Right cardiac atrium (tissue), 5 donors: ENCODE measurements around the gene TEKT4. TPM values are rescaled to one million over a fixed set of nuclear protein-coding genes. Genes with fewer than 3 reads are reported as not detected.
"Not testable (repeated sequence)": the region's sequence is repeated elsewhere in the genome, so short reads cannot be mapped to it uniquely, and the experiment has no call there.

Experiments used
- ATAC-seq, 2 donors: fragments of 200-7000 bp; cut with Tn5 transposase; one replicate each; pipeline versions ENCODE4 v1.8.0 to v1.9.1; 2020; ENCODE audit warnings: moderate library complexity in 2 of 2, mild to moderate bottlenecking in 1 of 2
- DNase-seq, 3 donors: peaks; one replicate each; pipeline ENCODE4 v3.0.0-alpha.2; 2020
- H3K27ac ChIP-seq: one replicate; pipeline ENCODE4 v1.5.1; 2013; ENCODE audit warnings: mild to moderate bottlenecking, low read length, control low read depth, moderate library complexity
- H3K27me3 ChIP-seq: one replicate; pipeline ENCODE4 v1.6.1; 2013; ENCODE audit not compliant: control insufficient read depth, insufficient read depth
- H3K4me1 ChIP-seq: one replicate; pipeline ENCODE4 v1.6.1; 2013; ENCODE audit warnings: low read length; ENCODE audit not compliant: control insufficient read depth, insufficient read depth
- H3K4me3 ChIP-seq: one replicate; pipeline ENCODE4 v1.5.1; 2013; ENCODE audit warnings: low read length, control low read depth
- H3K9me3 ChIP-seq: one replicate; pipeline ENCODE4 v1.6.1; 2013; ENCODE audit warnings: low read length; ENCODE audit not compliant: control insufficient read depth
- WGBS: extraction: QIAGEN DNeasy Blood & Tissue Kit; methylation state at CpG from one replicate; pipeline ENCODE4 v1.1.7; 2013; 5-methylcytosine and 5-hydroxymethylcytosine counted together
- intact Hi-C, 4 donors: fragments of 100-400 bp; cut with DNase I; formaldehyde crosslinking; loops; one replicate each; pipeline versions ENCODE4 v1.11.0 to v1.14.0; 2022 to 2023
- long read RNA-seq, 4 donors: library from polyadenylated mRNA; unstranded; transcript quantifications; one replicate each; pipeline ENCODE4 v2.0.0, GENCODE V29; 2020 to 2021
- polyA plus RNA-seq: library from polyadenylated mRNA; stranded (reverse); fragments of 200-250 nt; gene quantifications from one replicate; pipeline ENCODE4 v1.2.3, GENCODE V29; 2013
- total RNA-seq, 4 donors: library from RNA; stranded (reverse); fragmentation: NEBNext Ultra II Directional; extraction: Animal tissue kit (Norgen Biotek cat#: 25700); gene quantifications; one replicate each; pipeline ENCODE4 v1.2.1, GENCODE V29; 2021
- donor health status: healthy with polysubstance abuse.
- donor health status: DM: no; HTN: yes; CAD: no.
- donor health status: DM: no; HTN: no; CAD: no.
- donor health status: DM: no; HTN: yes; CAD: no; lungs with severe emphysema.
- donor health status: DM: yes; HTN: yes; CAD: no.

Gene TEKT4, protein sequence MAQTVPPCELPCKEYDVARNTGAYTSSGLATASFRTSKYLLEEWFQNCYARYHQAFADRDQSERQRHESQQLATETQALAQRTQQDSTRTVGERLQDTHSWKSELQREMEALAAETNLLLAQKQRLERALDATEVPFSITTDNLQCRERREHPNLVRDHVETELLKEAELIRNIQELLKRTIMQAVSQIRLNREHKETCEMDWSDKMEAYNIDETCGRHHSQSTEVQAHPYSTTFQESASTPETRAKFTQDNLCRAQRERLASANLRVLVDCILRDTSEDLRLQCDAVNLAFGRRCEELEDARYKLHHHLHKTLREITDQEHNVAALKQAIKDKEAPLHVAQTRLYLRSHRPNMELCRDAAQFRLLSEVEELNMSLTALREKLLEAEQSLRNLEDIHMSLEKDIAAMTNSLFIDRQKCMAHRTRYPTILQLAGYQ
- total RNA-seq (under 1 TPM in 1 of 4 donors, not detected in 3; 0.37 TPM), polyA plus RNA-seq (not detected)
- long read RNA-seq, donor 1: 0 reads
- long read RNA-seq, donor 2: 0 reads
- long read RNA-seq, donor 3: 0 reads
- long read RNA-seq, donor 4: 0 reads

DNA sequence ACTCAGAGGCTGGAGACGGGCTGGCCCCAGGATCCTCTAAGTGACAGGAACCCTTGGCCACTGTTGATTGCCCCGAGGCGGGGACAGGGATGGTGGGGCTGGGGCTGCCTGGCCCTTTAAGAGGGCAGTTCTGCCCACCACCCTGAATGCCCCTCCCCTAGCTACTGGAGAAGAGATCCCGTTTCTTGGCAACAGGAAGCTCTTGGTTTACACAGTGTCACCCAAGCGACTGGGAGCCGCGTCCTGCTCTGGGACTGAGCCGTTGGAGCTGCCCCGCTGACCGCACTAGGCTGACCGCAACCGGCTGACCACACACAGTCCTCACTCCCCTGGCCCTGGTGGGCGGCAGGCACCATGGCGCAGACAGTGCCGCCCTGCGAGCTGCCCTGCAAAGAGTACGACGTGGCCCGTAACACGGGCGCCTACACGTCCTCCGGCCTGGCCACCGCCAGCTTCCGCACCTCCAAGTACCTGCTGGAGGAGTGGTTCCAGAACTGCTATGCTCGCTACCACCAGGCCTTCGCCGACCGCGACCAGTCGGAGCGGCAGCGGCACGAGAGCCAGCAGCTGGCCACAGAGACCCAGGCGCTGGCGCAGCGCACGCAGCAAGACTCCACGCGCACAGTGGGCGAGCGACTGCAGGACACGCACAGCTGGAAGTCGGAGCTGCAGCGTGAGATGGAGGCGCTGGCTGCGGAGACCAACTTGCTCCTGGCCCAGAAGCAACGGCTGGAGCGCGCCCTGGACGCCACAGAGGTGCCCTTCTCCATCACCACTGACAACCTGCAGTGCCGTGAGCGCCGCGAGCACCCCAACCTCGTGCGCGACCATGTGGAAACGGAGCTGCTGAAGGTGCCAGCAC is at the start of gene TEKT4:
Gene TEKT4, plus strand, starts transcription at position 205 of the 862 bp plus-strand sequence. Its CDS starts 150 bp downstream, at position 355.
- Histone ChIP-seq H3K4me1 (no peaks in the 10 kb centered on the region), H3K9me3 (no peaks in the 10 kb centered on the region), H3K27me3 (no peaks in the 10 kb centered on the region), H3K4me3 (no peak within 1 kb of the TSS), H3K27ac (no peak within 1 kb of the TSS)
- peak in 1 of 3 donors; percentile 7 for DNase-seq
- intact Hi-C loops: no loop called here
- 57% methylated on average over 59 of the region's 59 CpGs for WGBS
- ATAC-seq: no peak

DNA sequence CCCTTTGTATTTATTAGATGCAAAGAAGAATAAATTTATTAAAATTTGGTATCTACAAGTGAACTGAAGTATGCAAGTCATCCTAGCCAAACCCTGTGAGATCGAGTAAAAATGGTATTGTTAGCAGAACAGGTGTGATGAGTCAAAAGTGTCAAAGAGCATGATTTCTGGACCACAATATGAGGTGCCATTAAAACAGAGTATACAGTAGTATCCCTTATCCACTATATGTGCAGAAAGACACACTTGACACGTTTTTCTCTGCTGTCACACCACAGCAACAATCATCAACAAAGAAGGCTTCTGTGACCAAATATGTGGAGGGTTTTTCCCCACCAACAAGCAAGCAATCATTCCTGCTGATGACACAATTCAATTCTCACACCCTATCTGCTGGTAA is 32.0 kb upstream of the TEKT4 start:
- H3K4me3 ChIP-seq, H3K9me3 ChIP-seq, intact Hi-C loops, H3K27ac ChIP-seq, H3K4me1 ChIP-seq, H3K27me3 ChIP-seq, ATAC-seq, DNase-seq: not testable (repeated sequence)
- WGBS: 31% methylated on average over 2 of the region's 2 CpGs

DNA sequence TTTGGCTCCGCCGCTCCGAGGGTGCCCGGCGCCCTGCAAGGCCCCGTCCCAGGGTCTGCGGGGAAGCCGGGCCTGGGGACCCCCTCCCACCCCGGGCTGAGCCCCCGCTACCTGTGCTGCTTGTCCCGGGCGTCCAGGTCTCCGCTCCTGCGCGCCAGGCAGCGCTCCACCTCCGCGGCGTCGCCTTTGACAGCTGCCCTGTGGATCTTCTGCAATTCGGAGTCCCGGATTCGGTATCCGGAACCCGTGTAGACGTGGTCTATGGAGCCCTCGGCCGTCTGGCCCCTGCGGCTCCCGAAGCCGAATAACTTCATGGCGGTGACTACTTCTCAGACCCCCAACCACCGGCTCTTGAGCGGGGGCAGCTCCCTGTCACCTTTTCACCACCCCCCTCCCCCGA is 14.4 kb upstream of the TEKT4 start:
- H3K27ac ChIP-seq, H3K9me3 ChIP-seq, H3K4me1 ChIP-seq, H3K27me3 ChIP-seq, intact Hi-C loops, ATAC-seq, H3K4me3 ChIP-seq: not testable (repeated sequence)
- 2% methylated on average over 33 of the region's 35 CpGs for WGBS
- peak in 1 of 3 donors; percentile 13 for DNase-seq

DNA sequence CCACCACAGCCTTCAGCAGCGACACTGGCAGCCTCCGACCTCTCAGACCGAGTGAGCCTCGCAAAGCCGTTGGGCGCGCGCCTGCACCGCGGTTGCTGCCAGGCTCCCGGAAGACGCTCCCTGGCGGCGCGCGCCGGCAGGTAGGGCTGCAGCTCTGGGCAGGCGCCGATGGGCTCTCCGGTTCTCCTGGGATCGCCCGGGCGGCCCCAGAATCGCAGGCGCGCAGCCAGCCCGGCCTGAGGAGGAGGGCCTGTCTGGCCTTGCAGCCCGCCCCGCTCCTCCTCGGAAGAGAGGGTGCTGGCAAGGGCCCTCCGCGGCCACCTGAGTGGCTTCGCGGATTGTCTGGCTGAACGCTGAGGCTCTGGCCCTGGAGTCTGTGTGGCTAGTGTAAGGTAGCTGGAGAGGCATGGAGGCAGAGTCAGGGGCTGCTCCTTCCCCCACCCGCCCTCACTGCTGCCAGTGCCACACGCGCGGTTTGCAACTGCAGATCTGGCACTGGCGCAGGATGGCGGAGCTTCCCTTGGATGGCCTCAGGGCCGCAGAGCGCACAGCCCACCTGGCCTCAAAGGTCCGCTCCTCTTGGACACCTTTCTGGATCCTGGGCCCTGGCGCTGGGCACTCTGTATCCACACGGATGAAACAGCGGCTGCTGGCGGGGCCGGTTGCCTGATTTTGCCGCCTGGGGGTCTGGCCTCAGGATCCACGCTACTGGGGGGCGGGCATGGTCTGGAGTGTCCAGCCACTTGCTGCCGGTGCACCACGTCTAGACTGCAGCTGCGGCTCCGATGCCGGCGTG is 13.7 kb upstream of the TEKT4 start:
- ATAC-seq, H3K27ac ChIP-seq, H3K9me3 ChIP-seq, H3K4me3 ChIP-seq, H3K27me3 ChIP-seq, intact Hi-C loops, H3K4me1 ChIP-seq: not testable (repeated sequence)
- 4% methylated on average over 58 of the region's 58 CpGs for WGBS
- DNase-seq: peak in 2 of 3 donors; percentile 9 to 38

DNA sequence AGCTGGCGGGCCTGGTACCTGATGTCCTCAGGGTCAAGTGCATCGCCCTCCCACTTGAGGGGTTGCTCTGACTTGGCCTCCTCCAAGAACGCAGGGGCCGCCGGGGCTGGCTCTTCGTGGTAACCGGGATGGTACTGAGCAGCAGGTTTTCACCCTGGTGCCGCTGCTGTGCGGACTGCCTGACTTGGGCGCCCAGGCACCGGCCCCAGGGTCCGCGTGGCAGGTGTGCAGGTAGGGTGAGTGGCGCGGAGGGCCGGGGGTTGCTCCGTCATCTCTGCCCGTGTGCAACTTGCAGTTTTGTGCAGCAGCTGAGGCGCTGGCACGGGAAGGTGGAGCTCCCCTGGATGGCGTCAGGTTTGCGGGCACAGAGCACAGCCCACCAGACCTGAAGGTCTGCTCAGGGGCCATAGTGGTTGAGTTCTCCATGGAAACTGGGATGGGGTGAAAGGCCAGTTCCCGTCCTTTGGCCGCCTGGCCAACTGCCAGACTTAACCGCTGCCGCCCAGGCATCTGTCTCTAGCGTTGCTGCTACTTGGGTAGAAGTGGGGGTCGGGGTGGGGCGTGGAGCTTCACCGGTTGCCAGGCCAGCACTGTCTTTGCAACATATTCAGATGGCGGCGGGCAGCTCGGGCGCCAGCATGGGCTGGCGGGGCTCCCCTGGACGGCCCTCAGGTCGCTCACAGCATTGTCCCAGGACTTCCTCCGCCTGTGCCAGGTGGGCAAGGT is 12.9 kb upstream of the TEKT4 start:
- H3K9me3 ChIP-seq, ATAC-seq, H3K27me3 ChIP-seq, intact Hi-C loops, H3K27ac ChIP-seq, H3K4me3 ChIP-seq, H3K4me1 ChIP-seq: not testable (repeated sequence)
- WGBS: 36% methylated on average over 38 of the region's 38 CpGs
- peak in 1 of 3 donors; percentile 28 for DNase-seq

DNA sequence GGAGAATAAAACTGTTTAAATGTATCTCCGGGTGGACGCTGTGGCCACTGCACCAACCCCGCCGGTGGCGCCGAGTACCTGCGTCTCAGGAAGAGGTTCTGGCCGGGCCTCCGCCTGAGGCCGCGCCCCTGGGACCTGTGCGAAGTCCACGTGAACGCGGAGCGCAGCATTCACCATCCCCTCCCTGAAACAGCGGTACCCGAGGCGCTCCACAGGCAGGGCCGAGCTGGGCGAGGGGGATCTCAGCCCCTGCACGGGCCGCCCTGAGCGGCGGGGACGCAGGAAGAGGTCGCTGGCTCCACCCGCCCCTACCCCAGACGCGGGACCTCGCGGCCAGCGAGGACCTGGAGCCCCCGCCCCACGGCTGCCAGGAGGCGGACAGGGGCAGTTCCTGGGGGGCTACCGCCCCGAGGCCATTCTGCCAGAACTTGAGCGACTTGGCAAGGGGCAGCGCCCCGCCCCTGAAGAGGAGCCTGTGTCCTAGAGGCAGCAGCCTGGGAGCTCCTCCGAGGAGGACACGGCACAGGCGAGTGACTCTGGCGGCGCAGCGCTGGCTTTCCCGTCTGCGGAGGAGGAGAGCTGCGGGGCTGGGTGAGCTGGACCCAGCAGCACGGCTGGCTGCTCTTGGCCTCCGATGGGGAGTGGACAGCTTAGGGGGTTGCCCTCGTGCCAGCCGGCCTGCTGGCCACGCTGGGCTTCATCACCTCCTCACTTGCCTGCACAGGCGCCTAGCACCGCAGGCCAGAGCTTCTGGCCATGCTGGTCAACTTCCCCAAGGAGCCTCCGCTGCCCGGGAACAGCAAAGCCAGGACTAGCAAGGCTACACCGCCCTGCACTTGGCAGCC is 9.7 kb upstream of the TEKT4 start:
- Histone ChIP-seq H3K9me3 (no peaks in the 10 kb centered on the region), H3K4me1 (no peaks in the 10 kb centered on the region), H3K27ac (no peak overlapping the region), H3K4me3 (no peak overlapping the region), H3K27me3 (no peaks in the 10 kb centered on the region)
- DNase-seq: peak in 2 of 3 donors; percentile 9 to 27
- 5% methylated on average over 60 of the region's 60 CpGs for WGBS
- no peak for ATAC-seq
- intact Hi-C loops: no loop called here

DNA sequence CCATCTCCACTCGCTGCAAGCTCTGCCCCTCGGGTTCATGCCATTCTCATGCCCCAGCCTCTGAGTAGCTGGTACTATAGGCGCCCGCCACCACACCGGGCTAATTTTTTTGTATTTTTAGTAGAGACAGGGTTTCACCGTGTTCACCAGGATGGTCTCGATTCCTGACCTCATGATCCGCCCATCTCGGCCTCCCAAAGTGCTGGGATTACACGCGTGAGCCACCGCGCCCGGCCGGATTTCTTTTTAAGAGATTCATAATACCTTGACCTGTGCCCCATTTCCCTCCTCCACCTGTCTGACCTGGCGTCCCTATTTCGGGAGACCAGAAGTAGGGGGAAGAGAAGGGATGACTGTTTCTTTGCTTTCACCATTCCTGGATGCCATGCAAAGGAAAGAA is 8.3 kb upstream of the TEKT4 start:
- H3K4me1 ChIP-seq, H3K9me3 ChIP-seq, ATAC-seq, DNase-seq, H3K4me3 ChIP-seq, H3K27me3 ChIP-seq, H3K27ac ChIP-seq, intact Hi-C loops: not testable (repeated sequence)
- 81% methylated on average over 17 of the region's 17 CpGs for WGBS

DNA sequence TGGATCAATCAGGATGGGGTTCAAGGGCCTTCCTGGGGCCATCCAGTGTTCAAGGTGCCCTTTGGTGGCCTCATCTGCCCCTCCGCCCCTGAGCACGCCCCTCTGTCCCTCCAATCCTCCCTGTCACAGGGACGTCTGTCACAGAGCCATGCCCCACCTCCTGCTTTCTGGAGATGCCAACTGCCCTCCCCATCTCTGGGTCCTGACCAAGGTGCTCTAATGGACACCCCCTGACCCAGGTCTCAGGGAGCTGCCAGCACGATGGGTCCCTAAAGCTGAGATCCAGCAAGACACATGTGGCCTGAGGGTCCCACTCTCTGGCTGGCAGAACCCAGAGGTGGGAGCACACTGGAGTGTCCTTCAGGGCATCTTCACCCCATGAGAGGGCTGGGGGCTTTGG is 2.1 kb upstream of the TEKT4 start:
- WGBS: 87% methylated on average over 4 of the region's 4 CpGs
- H3K27me3 ChIP-seq: no peaks in the 10 kb centered on the region
- no peak overlapping the region for H3K27ac ChIP-seq

DNA sequence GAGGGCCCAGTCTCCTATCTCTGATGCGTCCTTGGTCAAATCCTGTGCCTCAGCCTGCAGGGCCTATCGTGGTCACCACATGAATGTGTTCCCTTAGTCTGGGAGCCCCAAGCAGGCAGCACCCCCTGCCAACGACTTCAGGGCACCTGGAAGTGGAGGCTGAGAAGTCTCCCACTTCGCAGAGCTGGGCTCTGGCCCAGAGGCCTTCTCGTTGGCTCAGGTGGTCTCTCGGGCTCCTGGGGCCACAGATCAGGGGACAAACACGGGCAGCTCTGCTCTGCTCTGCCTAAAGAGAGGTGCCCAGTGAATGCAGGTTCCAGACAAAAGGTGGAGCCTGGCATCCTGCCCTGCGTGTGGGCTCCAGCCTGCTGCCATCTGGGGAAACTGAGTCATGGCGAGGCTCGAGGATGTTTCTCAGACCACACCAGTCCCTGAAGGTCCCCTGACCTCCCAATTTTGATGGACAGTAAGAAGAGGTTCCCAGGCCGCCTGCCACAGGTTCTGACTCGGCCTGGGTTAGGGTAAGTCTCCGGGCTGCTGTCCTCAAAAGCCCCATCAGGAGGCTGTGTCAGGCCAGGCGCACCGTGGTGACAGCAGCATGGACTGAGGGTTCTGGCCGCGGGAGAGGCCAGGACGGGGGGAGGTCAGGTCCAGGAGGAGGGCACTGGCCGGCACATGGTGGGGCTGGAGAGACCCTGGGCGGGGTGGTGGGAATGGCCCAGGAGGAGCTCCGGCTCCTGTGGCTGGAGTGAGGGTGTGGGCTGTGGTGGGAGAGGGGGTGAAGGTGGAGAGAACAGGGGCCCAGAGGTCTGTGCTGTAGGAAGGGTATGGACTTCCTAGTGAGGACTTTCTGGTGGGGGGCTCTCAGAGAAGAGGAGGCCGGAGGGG is 1.4 kb upstream of the TEKT4 start:
- no peaks in the 10 kb centered on the region for H3K4me1 ChIP-seq
- H3K9me3 ChIP-seq: no peaks in the 10 kb centered on the region
- no peaks in the 10 kb centered on the region for H3K27me3 ChIP-seq
- intact Hi-C loops: no loop called here
- no peak overlapping the region for H3K4me3 ChIP-seq
- WGBS: 75% methylated on average over 22 of the region's 22 CpGs
- no peak overlapping the region for H3K27ac ChIP-seq
- peak in 1 of 3 donors; percentile 30 for DNase-seq
- ATAC-seq: no peak

More for the DNA sequence above, 2.1 kb upstream of the TEKT4 start:
- no peak for DNase-seq
- H3K4me3 ChIP-seq: no peak overlapping the region
- no peaks in the 10 kb centered on the region for H3K4me1 ChIP-seq
- no peaks in the 10 kb centered on the region for H3K9me3 ChIP-seq
- intact Hi-C loops: no loop called here
- no peak for ATAC-seq
